H54 (cell line): ENCODE measurements around the gene NOXRED1.

Experiments
- DNase-seq: peaks from one replicate; pipeline ENCODE4 v3.0.0; 2011; ENCODE audit warnings: low spot score, mixed read lengths; ENCODE audit not compliant: insufficient read length
- FAIRE-seq: peaks from 3 replicates; lab custom pipeline; 2011; peaks lifted over from hg19 to GRCh38; lab: Jason Lieb, UNC
- POLR2A ChIP-seq: IDR thresholded peaks from 2 replicates; pipeline ENCODE4 v1.6.1; 2011; ENCODE audit warnings: low read depth, mild to moderate bottlenecking, low read length

The NOXRED1 gene

GRCh38 chr14:77344377-77344996, 78.8 kb downstream of the NOXRED1 start:
- no peak for DNase-seq
- FAIRE-seq, result no peak
- TF ChIP-seq POLR2A, result no peak
